Measurements from ENCODE around the gene KYNU. TPM values are rescaled to one million over a fixed set of nuclear protein-coding genes. Genes with fewer than 3 reads are reported as not detected.
"Not testable (repeated sequence)": the region's sequence is repeated elsewhere in the genome, so short reads cannot be mapped to it uniquely, and the experiment has no call there.

Gene KYNU
- polyA plus RNA-seq (ENCODE audit: insufficient read length): 0.76 TPM

DNA sequence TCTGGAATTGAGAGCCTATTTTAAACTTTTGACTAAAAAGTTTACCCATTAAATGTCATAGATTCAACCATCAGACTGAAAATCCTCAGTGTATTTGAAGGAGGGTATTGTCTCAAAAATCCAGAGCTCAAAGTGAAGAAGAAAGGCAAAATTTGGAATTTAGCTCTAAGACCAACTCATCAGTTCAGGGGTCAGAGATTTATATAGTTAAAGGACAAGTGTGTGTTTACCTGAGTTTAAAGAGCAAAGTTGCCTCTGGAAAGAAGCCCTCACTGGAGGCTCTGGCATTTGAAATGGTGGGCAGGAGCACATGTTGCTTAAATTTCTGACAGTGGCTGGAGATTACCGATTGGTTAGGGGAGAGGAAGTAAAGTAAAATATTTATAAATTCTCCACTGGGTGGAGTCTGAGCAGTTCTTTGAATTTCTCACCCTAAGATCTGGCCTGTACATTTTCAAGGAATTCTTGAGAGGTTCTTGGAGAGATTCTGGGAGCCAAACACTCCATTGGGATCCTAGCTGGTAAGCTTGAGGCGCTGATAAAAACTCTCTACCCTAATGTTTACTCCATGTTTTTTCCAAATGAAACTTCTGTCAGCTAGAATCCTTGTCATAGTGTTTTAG lies at the start of gene KYNU:
Gene KYNU, plus strand, starts transcription at position 449 of the 623 bp plus-strand sequence. CDS start 7,704 bp downstream, outside the sequence.
- DNase-seq: no peak

DNA sequence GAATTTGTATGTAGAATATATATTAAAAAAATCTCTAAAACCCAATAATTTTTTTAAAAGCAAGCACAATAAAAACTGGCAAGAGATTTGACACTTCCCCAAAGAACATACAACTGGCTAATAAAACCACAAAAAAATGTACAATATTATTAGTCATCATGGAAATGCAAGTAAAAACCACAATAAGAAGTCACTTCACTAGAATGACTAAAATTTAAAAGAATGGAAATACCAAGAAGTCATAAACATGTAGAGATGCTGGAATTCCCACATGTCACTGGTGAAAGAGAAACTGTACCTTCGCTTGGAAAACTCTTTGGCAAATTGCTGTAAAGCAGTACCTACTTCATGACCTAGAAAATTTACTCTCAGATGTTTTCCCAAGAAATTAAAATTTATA lies 43.4 kb upstream of the KYNU start:
- no peak for DNase-seq

DNA sequence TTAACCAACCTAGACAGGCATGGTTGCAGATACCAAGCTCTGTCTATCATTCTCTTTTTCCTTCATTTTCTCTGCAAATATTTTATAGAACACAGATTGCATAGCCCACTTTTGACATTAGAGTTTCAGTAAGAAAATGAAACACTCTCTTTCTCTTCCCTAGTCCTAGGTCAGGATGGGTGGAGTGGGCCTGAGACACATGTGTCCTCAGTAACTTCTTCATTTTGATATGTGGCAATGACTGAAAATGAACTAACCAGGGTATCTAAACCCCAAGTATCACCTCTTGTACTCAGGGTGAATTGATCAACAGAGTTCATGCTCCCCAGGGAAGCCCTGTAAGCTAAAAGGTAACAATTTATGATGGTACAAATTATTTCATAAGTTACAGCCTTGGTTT lies 37.0 kb upstream of the KYNU start:
- DNase-seq: no peak

DNA sequence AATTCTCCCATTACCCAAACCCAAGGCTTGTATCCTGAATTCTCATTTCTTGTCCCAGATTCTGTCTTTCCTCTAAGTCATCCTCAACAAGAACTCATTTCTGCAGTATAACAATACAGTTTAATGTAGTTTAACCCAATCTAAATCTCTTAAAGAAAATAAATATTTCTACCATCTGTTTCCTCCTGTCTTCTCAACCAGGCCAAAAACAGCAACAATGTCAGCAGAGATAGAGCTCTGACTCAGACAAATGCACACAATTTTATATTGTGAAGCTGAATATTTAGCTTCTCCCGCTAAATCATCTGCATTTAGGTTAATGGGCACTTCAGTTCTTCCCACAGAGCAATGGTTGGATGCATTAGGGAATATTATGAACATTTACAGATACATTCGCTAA lies 35.7 kb upstream of the KYNU start:
- DNase-seq: no peak

DNA sequence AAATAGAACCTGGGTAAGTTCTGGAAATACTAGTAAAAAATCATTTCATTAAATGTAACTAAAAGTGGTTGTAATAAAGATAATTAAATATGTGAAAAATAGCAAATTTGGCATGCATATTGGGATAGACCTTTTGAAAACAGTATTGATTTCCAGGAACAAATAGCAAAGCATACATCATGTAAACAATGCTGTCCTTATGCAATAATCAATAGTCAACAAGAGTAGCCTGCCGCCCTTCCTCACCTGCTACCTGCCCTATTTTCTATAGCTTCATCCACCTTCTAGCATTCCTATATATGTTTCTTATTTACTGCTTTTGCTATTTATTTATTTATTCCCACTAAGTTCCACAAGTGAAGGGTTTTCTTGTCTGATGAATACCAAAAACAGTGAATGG lies 35.1 kb upstream of the KYNU start:
- no peak for DNase-seq

DNA sequence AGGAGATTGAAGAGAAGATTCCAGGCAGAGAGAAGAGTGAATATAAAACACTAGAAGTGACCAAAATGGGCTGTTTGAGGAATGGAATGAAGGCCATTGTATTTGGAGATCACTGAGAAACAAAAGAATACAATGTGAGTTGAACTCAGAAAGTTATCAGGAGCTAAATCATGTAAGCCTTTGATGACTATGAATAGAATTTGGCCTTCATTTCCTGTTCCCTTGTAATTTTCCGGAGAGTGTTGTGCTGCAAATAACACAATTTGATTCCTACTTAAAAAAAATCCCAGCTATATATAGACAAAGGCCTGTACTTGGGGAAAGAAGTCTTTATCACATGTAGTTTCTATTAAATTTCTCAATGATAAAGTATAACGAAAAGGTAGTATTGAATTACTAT lies 33.7 kb upstream of the KYNU start:
- no peak for DNase-seq

DNA sequence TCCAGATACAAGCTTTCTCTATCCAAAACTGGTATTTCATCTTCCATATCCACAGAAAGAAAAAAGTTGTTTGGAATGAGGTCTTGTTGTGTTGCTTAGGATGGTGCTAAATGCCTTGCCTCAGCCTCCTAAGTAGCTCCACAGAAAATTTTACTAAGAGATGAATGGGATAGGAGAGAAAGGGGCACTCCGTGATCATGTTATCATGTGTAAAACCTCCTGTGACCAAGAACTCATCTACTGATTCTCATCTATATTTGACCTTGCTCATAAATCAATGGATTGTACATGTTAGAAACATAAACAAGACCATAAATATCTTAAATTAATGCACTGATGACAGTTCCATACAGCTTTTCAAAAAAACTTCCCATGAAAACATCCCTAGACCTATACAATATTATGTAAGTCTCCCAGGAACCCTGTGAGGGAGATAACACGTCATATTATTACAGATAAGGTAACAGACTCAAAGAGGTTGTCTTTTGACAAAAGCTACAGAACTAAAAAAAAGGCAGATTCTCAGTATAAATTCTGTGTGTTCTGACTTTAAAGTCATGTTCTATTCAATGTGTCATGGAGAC lies 29.3 kb upstream of the KYNU start:
- DNase-seq: no peak

DNA sequence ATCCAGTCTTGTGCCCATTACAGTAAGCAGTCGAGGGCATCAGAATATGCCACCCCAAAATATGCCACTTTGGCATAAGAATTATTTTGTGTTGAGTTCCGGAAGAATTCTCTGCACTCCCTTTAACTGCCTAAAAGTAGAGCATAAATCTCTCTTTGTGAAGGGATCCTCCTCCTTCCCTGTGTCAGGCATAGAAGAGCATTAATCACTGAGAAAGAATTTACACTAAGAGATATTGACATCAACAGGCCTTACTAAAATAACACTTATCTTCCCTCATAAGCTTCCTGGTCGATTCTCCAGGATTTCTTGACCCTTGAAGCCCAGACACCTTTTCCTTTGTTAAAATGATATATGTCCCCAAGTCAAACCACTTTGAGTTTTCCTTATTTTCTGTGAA lies 27.6 kb upstream of the KYNU start:
- DNase-seq: no peak

DNA sequence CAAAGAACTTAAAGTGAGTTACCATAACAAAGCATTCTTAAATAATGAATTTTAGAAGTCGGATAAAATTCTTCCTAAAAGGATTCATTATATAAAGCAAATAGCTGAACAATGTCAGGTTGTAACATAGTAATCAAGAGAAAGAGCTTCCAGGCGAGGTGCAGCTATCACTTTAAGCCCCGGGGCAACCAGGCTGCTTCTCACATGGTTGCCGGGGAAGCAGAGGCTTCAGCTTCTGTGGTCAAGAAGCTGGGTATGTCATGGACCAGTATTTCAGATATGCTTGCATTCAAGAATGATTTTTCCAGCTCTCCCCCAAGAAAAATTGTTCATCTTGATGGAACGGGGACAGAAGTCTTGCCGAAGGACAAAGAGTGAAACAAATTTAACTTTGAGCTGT lies 23.6 kb upstream of the KYNU start:
- no peak for DNase-seq

DNA sequence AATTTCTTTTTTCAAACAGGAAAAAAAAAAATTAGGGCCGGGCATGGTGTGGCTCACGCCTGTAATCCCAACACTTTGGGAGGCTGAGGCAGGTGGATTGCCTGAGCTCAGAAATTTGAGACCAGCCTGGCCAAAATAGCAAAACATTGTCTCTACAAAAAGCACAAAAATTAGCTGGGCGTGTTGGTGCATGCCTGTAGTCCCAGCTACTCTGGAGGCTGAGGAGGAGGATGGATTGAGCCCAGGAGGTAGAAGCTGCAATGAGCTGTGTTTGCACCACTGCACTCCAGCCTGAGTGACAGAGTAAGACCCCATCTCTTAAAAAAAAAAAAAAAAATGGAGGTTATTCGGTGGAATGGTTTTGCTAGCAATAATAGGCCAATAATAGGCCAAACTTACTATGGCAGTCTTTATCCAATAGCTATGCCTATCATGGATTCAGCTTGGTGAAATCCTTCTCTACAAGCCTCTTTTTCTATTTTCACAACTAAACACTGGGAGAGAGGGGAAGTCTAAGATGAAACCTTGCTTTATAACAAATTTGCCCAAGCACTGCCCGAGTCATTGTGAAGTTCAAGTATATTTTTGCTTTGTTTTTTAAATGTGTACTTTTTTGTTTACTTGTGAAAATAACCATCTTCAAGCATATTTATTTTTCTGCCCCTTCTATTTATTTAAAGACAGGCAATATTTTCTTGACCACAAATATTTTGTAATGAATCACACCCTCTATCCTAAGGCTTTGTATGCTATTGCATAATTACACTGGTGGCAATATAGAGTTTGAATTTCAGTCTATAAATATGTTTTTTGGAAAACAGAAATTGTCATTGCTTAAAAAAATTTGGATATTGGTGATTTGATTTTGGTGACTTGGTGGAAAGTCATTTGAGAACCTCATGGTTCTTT lies 20.0 kb upstream of the KYNU start:
- DNase-seq: no peak

DNA sequence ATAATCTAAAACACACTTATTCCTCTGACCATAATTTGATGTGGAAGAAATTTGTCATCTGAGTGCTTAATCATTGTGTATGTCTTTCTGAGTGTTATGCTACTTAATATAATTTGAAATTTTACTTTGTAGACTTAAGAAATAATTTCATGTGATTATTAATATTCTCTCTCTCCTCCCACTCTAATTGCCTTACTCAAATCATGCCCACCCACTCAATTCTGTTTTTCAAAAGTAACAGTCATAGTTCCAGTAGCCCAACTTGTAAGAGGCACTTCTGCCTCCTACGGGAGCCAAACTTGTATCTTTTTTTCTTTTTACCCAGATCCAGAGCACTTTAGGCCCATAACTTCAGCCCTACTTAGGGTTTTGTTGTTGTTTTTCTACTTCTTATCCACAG lies 18.5 kb upstream of the KYNU start:
- DNase-seq: no peak

DNA sequence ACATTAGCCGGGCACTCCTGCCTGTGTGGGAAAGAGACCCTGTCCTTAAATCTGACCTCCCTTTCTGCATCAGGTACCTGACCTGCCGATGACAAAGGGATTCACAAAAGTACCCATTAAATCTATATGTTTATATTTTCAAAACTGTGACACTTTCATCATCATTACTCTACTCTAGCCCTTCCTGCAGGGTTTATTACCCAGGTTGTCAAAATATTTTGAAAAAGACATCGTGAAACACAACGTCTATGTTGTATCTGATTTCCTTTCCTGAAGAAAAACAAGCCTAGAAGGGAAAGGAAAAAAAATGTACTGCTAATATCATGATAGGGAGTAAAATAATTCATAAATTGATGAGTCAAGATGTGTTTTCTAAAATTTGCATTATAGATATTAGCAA lies 15.2 kb upstream of the KYNU start:
- no peak for DNase-seq

DNA sequence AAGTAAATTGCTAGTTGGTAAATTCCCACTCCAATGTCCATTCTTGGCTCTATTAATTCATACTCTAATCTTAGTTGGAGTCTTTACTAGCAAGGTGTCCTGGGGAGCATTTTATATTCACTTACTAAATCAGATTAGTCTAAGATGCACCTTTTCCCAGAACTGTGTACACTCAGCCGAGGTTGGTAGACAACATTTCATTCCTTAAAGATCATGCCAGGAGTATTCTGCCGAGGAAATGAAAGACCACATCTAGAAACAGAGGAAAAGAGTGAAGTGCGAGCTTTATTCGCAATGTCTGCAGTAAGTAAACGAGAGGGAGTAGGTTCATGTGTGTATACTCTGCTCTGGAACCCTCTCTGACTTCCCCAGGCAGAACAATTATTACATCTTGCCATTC lies 14.6 kb upstream of the KYNU start:
- no peak for DNase-seq

DNA sequence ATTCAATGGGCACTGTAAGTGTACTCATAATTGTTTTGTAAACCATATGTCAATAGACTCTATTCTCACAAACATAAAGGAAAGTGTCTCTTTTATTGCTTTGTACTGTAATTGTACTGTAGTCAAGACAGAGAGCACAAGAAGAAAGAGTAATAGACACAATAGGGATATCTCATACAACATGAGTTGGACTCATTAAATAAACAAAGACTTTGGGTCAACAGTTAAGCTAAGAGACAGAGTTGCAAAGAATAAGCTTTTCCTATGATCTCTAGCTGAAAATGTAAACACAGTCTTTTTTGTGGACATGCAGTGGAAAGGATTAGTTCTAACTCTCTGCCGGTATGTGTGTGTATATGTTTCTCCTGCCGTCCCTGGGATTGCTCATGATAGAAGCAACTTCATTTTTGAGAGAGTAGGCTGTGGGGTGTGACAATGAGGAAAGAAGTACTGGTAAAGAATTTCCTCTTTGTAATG lies 13.9 kb upstream of the KYNU start:
- no peak for DNase-seq

DNA sequence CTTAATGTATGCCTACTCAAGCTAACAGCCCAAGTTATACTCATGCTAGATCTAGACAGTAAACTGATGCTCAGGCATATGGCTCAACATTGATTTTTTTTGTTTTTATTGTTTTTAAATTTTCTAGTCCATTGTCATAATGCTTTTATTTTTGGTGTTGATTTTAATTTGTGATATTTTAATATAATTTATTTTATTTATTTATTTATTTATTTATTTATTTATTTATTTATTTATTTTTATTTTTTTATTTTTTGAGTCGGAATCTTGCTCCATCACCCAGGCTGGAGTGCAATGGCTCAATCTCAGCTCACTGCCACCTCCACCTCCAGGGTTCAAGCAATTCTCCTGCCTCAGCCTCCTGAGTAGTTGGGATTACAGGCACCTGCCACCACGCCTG lies 12.9 kb upstream of the KYNU start:
- DNase-seq: not testable (repeated sequence)

DNA sequence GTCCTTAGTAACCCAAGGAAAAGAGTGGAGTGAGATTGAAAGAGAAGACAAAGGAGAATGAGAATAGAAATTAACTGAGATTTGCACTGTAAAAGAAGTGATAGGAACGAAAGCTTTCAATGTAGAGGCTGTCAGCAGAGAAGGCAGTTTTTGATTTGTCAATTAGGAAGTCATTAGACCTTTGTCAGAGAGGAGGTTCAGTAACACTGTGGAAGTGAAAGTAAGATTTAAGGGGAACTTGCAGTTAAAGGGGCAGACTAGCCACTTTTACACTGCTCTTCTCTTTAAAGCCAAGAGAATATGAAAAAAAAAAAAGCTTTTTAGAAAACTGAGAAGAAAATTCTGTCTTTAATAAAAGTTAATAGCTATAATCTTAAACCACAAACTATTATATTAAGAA lies 11.5 kb upstream of the KYNU start:
- DNase-seq: no peak

DNA sequence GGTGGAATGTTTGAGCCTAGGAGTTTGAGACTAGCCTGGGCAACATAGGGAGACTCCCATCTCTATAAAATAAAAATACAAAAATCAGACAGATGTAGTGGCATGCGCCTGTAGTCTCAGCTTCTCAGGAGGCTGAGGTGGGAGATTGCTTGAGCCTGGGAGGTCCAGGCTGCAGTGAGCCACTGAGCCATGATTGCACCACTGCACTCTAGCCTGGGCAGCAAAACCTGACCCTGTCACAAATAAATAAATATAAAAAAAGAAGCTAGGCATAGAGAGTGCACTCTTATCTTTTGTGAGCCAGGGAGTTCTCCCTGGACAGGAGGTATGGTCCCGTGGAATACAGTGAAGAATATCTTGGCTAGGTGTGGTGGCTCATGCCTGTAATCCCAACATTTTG lies 11.0 kb upstream of the KYNU start:
- DNase-seq: no peak

DNA sequence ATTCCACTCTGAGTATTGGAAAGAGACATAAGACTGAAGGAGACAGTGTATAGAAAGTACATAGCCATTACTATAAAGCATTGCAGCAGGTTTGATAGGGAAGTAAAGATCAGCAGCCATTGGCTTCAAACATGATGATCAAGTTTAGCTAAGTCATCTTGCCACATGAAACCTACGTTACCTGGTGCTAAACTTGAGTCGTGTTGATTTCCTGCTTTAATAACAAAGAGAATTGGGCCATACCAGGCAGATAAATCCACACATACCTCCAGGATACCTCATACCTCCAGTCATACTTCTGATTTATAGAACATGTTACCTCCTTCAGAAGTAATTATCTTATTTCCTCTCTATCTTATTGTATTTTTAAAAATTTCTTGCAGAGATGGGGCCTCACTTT lies 10.3 kb upstream of the KYNU start:
- DNase-seq: no peak

DNA sequence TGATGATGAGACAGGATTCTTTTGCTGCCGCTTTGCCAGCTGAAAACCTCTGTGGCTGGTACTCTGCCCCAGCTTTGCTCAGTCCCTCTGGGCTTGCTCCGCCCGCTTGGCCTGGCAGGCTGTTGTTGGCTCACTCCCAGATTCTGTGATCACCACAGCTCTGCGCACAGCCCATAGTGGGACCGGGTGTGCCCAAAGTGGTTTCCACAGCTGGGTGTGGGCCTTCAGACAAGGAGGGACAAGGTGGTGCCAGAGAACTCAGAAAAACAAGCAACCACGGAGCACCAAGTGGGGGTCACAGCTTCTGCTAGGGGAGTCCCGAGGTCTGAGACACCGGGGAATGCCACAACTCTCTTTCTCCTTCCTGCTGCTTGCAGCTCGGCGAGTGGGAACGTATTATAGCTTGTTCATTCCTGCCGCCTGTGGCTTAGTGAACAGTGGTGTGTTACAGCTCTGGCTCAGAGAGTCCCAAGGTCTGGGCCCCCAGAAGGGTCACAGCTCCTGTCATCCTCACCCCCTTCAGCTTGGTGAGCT lies 9.2 kb upstream of the KYNU start:
- peak; percentile 4 for DNase-seq

DNA sequence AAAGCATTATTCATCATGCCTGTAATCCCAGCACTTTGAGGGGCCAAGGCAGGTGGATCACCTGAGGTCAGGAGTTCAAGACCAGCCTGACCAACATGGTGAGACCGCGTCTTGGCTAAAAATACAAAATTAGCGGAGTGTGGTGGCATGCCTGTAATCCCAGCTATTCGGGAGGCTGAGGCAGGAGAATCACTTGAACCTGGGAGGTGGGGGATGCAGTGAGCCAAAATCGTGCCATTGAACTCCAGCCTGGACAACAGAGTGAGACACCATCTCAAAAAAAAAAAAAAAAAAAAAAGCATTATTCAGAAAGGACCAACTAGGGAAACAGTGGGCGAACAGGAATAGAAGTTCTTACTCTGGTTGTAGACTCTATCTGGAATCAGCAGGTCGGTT lies 8.4 kb upstream of the KYNU start:
- not testable (repeated sequence) for DNase-seq

DNA sequence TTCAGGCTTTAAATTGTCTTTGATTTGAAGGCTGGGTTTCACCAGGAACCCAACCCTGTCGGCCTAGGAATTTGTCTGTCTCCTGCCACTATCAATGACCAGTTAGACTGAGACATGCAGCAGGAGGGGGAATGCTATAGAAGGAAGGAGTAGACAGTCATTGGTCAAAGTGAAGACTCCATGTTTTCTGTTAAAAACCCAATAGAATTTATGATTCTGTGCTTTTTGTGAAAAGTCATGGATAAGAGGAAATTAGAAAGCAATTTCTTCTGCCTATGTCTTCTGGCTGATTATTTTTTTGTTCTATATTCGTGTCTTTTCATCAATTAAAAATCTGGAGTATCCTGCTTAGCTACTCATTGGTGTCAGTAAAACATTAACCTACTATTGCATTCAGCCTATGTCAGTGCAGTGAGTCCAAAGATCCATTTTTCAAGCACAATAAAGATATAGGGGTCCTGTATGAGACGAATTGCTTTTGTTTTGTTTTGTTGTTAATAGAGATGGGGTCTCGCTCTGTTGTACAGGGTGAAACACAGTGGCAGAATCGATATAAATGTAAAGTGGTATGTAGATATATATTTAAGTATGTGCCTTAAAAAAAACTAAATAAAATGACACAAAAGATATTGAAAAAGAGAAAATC lies 7.9 kb upstream of the KYNU start:
- DNase-seq: no peak

DNA sequence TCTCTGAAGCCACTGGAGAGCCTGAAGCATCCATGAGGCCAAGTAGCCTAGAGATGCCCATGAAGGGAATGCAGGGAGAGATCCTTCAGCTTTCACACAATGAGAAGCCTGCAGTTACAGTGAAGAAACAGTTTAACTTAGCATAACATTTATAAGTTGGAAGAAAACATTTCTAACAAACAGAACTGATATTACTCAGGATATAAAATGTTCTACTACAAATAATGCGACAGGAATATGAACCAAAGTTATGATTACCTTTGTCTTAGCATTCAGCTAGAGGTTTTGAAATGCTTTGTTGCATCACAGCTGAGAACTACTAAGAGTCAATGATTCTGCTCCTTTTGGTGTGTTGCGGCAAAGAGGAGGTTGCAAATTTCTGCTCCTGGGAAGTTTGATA lies 6.9 kb upstream of the KYNU start:
- no peak for DNase-seq

DNA sequence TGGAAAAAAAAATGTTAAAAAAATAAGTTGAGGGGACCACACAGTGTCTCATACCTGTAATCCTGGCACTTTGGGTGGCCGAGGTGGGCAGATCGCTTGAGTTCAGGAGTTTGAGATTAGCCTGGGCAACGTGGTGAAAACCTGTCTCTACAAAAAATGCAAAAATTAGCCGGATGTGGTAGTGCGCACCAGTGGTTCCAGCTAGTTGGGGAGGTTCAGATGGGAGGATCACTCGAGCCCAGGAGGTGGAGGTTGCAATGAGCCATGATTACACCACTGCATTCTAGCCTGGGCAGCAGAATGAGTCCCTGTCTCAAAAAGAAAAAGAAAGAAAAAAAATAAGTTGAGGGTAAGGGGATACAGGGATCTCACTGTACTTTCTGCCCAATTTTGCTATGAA lies 6.1 kb upstream of the KYNU start:
- no peak for DNase-seq
